ENCODE measurements around the gene SPACA6.

SPACA6 gene

GRCh38 chr19:51711702-51712101, 18.6 kb downstream of the SPACA6 start:
- TF ChIP-seq TAF1 (IDR thresholded peaks at IDR 0.05; ENCODE audit: borderline replicate concordance, low read depth, low read length) (no peak), POLR2AphosphoS5 (IDR thresholded peaks at IDR 0.05; ENCODE audit: low read depth, low read length) (no peak), POLR2A (IDR thresholded peaks at IDR 0.05; ENCODE audit: low read depth, low read length) (no peak)
- no peak for DNase-seq (ENCODE audit: insufficient read length)
- no peak for FAIRE-seq

GRCh38 chr19:51712461-51713081, 19.4 kb downstream of the SPACA6 start:
- no peak for FAIRE-seq
- TF ChIP-seq POLR2AphosphoS5 (IDR thresholded peaks at IDR 0.05; ENCODE audit: low read depth, low read length) (no peak), POLR2A (IDR thresholded peaks at IDR 0.05; ENCODE audit: low read depth, low read length) (no peak), TAF1 (IDR thresholded peaks at IDR 0.05; ENCODE audit: borderline replicate concordance, low read depth, low read length) (no peak)
- DNase-seq (ENCODE audit: insufficient read length), result no peak

DNA sequence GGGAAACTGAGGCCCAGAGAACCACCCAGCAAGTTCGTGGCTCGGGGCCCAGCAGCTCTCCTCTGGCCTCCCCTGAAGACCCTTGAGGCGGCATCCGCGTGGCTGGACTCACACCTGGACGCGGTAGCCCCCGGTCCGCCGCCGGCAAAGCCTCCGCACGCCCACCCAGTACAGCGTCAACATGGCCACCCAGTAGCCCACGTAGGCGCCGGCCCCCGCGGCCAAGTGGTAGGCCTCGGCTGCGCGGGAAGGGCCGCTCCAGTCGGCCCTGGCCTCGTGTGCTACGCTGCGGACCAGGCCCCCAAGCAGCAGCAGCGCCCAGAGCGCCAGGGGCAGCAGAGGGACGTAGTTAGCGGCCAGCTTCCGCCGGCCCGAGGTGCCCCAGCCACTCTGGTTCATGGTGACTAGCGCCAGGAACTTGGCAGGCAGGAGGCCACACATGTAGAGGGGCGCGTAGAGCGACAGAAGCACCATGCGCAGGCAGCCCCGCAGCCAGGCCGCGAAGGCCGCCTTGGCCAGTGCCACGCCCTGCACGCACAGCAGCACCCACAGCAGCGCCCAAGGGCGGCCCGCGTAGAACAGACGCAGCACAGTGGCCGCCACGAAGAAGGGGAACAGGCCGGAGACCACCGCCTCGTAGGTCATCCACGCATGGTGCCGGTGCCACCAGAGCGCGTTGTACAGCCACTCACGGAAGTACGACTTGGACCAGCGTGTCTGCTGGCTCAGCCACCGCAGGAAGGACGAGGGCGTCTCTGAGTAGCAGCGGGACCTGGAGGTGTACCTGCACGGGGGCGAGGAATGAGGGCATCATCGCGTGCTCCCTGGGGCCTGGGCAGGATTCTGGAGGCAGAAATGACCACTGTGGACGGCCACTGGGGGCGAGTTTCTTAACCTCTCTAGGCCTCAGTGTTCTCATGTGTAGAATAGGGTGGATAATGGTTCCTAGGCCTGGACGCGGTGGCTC, 20.5 kb downstream of the SPACA6 start:
- FAIRE-seq, result no peak
- DNase-seq (ENCODE audit: insufficient read length), result no peak
- TF ChIP-seq POLR2AphosphoS5 (IDR thresholded peaks at IDR 0.05; ENCODE audit: low read depth, low read length), result no peak
- no peak for TF ChIP-seq POLR2A (IDR thresholded peaks at IDR 0.05; ENCODE audit: low read depth, low read length)
- no peak for TF ChIP-seq TAF1 (IDR thresholded peaks at IDR 0.05; ENCODE audit: borderline replicate concordance, low read depth, low read length)

- no peak for FAIRE-seq
- no peak for DNase-seq (ENCODE audit: insufficient read length)
- TF ChIP-seq POLR2A (IDR thresholded peaks at IDR 0.05; ENCODE audit: low read depth, low read length) (no peak), TAF1 (IDR thresholded peaks at IDR 0.05; ENCODE audit: borderline replicate concordance, low read depth, low read length) (no peak), POLR2AphosphoS5 (IDR thresholded peaks at IDR 0.05; ENCODE audit: low read depth, low read length) (no peak)
Observed at GRCh38 chr19:51714848-51715247, 21.7 kb downstream of the SPACA6 start.

DNA sequence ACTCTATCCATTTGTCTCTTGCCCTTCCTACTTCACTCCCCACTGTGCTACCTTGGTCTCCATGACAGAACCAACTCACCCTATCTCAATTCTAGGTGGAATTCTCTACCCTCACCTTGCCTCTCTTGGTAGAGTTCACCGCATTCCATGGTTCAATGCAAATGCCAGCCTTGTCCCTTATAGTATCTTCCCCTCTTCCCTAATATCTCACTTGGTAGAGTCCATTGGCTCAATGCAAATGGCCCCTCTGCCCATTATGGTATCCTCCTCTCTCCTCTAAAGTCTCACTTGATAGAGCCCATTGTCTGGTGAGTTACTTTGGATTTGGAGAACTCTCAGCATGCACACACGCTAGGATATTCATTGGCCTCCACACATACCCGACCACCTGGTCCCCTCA, 22.7 kb downstream of the SPACA6 start:
- FAIRE-seq, result no peak
- DNase-seq (ENCODE audit: insufficient read length), result no peak
- no peak for TF ChIP-seq POLR2A (IDR thresholded peaks at IDR 0.05; ENCODE audit: low read depth, low read length)

DNA sequence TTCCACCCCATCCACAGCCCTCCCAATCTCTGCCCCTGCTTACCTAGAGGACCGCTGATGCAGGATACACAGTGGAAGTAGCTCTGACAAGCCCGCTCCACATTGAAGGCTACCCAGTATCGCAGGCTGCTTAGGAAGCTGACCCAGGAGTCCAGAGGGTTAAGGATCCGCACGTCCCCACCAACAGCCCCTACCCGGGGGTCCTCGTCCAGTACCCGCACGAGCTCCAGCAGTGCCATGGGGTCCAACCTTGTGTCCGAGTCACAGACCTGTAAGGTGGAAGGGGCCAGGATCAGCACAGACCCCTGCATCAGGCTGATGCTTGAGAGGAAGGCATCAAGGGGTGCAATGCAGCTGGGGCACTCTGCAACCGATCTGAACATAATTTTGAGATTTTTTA, 23.8 kb downstream of the SPACA6 start:
- TF ChIP-seq TAF1 (IDR thresholded peaks at IDR 0.05; ENCODE audit: borderline replicate concordance, low read depth, low read length) (no peak), POLR2AphosphoS5 (IDR thresholded peaks at IDR 0.05; ENCODE audit: low read depth, low read length) (no peak), POLR2A (IDR thresholded peaks at IDR 0.05; ENCODE audit: low read depth, low read length) (no peak)
- DNase-seq (ENCODE audit: insufficient read length), result no peak
- no peak for FAIRE-seq

DNA sequence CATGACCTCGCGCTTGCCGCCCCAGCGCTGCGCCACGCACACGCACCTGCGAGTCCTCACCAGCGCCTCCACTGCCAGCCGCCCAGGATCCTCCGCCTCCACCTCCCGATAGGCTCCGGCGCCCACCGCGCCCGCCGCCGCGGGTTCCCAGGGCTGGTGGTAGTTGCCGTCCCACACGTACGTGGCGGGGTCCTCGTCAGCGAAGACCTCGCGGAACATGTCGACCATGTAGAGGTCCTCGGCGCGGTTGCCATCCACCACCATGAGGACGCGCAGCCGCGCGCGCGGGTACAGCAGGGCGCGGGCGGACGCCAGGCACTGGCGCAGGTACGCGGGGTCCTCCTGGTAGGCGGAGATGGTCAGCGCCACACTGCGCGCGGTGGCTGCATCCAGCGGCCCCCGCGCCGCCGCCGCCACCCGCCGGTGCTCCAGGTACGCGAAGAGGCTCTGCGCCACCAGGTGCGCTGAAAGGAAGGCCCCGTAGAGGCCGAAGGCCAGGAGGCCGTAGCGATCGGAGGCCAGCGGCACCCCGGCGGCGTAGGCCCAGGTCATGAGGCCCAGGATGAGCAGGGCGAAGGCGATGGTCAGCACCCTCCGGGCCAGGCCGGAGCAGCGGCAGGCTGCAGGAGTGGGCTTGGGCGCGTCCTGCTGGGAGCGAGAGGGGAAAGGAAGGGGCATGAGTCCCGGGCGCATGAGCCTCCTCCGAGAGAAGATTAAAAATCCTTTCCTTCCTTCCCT, 26.3 kb downstream of the SPACA6 start:
- no peak for DNase-seq (ENCODE audit: insufficient read length)
- TF ChIP-seq POLR2AphosphoS5 (IDR thresholded peaks at IDR 0.05; ENCODE audit: low read depth, low read length) (no peak), POLR2A (IDR thresholded peaks at IDR 0.05; ENCODE audit: low read depth, low read length) (no peak)
- no peak for FAIRE-seq

GRCh38 chr19:51721905-51722304, 28.8 kb downstream of the SPACA6 start:
- FAIRE-seq (no peak), DNase-seq (ENCODE audit: insufficient read length) (no peak)
- TF ChIP-seq TAF1 (IDR thresholded peaks at IDR 0.05; ENCODE audit: borderline replicate concordance, low read depth, low read length), result no peak
- no peak for TF ChIP-seq POLR2A (IDR thresholded peaks at IDR 0.05; ENCODE audit: low read depth, low read length)
- no peak for TF ChIP-seq POLR2AphosphoS5 (IDR thresholded peaks at IDR 0.05; ENCODE audit: low read depth, low read length)

DNA sequence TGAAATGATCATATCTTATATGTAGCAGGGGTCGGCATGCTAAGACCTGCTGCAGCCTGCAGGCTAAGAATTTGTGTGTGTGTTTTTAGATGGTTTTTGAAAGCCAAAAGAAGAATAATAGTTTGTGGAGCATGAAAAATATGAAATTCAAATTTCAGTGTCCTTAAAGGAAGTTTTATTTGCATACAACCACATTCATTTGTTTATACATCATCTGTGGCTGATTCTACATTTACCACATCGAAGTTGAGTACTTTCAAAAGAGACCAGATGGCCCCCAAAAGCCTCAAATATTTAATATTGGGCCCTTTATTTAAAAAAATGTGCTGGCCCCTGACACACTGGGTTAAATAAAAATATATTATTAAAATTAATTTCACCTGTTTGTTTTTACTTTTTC, 29.4 kb downstream of the SPACA6 start:
- FAIRE-seq, result no peak

DNA sequence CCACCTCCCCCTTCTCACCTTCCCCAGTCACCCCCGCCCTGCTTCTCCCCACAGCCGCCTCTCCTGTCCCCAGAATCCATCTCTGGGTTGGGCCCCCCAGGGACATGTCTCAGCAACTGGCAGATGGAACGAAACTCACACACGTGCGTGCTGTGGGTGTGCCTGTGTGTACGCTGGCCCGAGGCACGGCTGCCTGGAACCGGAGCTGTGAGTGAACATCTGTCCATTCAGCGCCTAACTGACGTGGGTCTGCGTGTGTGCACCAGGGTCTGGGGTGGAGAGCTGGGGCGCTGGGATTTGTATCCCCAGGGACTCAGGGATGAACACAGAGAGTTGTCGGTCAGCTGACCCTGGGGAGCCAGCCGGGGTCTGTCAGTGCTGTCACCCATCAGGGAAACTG, 31.4 kb downstream of the SPACA6 start:
- no peak for TF ChIP-seq TAF1 (IDR thresholded peaks at IDR 0.05; ENCODE audit: borderline replicate concordance, low read depth, low read length)
- TF ChIP-seq POLR2AphosphoS5 (IDR thresholded peaks at IDR 0.05; ENCODE audit: low read depth, low read length), result no peak
- TF ChIP-seq POLR2A (IDR thresholded peaks at IDR 0.05; ENCODE audit: low read depth, low read length), result no peak
- FAIRE-seq (no peak), DNase-seq (ENCODE audit: insufficient read length) (no peak)

More for the DNA sequence above, 29.4 kb downstream of the SPACA6 start:
- TF ChIP-seq TAF1 (IDR thresholded peaks at IDR 0.05; ENCODE audit: borderline replicate concordance, low read depth, low read length) (no peak), POLR2AphosphoS5 (IDR thresholded peaks at IDR 0.05; ENCODE audit: low read depth, low read length) (no peak), POLR2A (IDR thresholded peaks at IDR 0.05; ENCODE audit: low read depth, low read length) (no peak)
- DNase-seq (ENCODE audit: insufficient read length), result no peak

GRCh38 chr19:51726049-51726448, 32.9 kb downstream of the SPACA6 start:
- no peak for FAIRE-seq
- no peak for DNase-seq (ENCODE audit: insufficient read length)
- TF ChIP-seq POLR2A (IDR thresholded peaks at IDR 0.05; ENCODE audit: low read depth, low read length) (no peak), TAF1 (IDR thresholded peaks at IDR 0.05; ENCODE audit: borderline replicate concordance, low read depth, low read length) (no peak), POLR2AphosphoS5 (IDR thresholded peaks at IDR 0.05; ENCODE audit: low read depth, low read length) (no peak)

All from GM12892 (cell line).